WTC11 (cell line): ENCODE results near the gene PRDM1.

Experiments used
- CDX4 ChIP-seq: fragments of 250-450 bp; sonication (Bioruptor Pico); IDR thresholded peaks from 2 replicates; pipeline ENCODE4 v1.9.0; 2021; ENCODE audit warnings: moderate library complexity, mild to moderate bottlenecking, inconsistent platforms, borderline replicate concordance
- CTCF ChIP-seq: fragments of 200-600 bp; IDR thresholded peaks from 2 replicates; pipeline ENCODE4 v1.8.0; 2022; ENCODE audit warnings: antibody characterized with exemption
- JUN ChIP-seq: sonication (generic); formaldehyde crosslinking; IDR thresholded peaks from 2 replicates; pipeline ENCODE4 v1.8.0; 2023; ENCODE audit warnings: mild to moderate bottlenecking, missing genetic modification reagents
- NR2C2 ChIP-seq: sonication (generic); formaldehyde crosslinking; IDR thresholded peaks from 2 replicates; pipeline ENCODE4 v1.8.0; 2022; ENCODE audit warnings: mild to moderate bottlenecking, missing genetic modification reagents
- RELA ChIP-seq: sonication (generic); formaldehyde crosslinking; IDR thresholded peaks from 2 replicates; pipeline ENCODE4 v1.8.1; 2022; ENCODE audit warnings: missing genetic modification reagents, mild to moderate bottlenecking, borderline replicate concordance
- SMAD4 ChIP-seq: sonication (generic); formaldehyde crosslinking; IDR thresholded peaks from 2 replicates; pipeline ENCODE4 v1.8.0; 2022; ENCODE audit warnings: mild to moderate bottlenecking, missing genetic modification reagents
- ZBTB21 ChIP-seq: sonication (generic); formaldehyde crosslinking; IDR thresholded peaks from 2 replicates; pipeline ENCODE4 v1.8.1; 2023; ENCODE audit warnings: mild to moderate bottlenecking, missing genetic modification reagents, borderline replicate concordance

- TF ChIP-seq JUN (no peak), ZBTB21 (CRISPR knock-in tag) (no peak), SMAD4 (CRISPR knock-in tag) (no peak), CTCF (no peak), CDX4 (CRISPR knock-in tag) (no peak), NR2C2 (CRISPR knock-in tag) (no peak), RELA (CRISPR knock-in tag) (no peak)
These were observed 56.8 kb downstream of the PRDM1 start for GRCh38 chr6:106142876-106143431.
